ENCODE results near the gene AQP7.
A peak's percentile ranks its signal among the peaks of the same experiment; 100 is the strongest.

AQP7 gene

DNA sequence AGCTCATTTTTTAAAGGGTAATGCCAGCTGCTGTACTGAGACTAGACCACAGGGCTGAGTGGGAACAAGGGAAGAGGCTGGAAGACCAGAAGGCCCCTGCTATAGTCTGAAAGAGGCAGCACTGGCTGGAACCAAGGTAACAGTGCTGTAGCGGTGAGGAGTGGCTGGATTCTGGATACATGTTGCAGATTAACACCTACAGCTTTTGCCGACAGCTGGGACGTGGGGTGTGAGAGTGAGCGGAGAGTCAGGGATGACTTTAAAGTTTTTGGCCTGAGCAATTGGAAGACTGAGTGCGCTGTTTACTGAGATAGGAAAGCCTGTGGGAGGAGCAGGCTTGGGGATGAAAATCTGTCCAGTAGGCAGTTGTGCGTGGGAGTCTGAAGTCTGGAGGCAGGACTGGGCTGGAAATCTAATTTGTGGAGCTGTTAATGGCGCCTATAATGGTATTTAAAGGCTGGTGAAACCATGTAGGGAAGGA, 26.5 kb downstream of the AQP7 start:
- no peak for ATAC-seq
- TF ChIP-seq GLIS3 (CRISPR knock-in tag; IDR thresholded peaks at IDR 0.05) (no peak), ISL1 (CRISPR knock-in tag; IDR thresholded peaks at IDR 0.05) (no peak), ZFP30 (CRISPR knock-in tag; IDR thresholded peaks at IDR 0.05) (no peak), ZC3H10 (CRISPR knock-in tag; IDR thresholded peaks at IDR 0.05) (no peak), TCF4 (CRISPR knock-in tag; IDR thresholded peaks at IDR 0.05; ENCODE audit: borderline replicate concordance) (no peak), OSR1 (CRISPR knock-in tag; IDR thresholded peaks at IDR 0.05) (no peak), ZNF565 (CRISPR knock-in tag; conservative IDR thresholded peaks at IDR 0.05; ENCODE audit: low read depth) (no peak), PATZ1 (CRISPR knock-in tag; IDR thresholded peaks at IDR 0.05; ENCODE audit: borderline replicate concordance) (no peak), RARB (CRISPR knock-in tag; IDR thresholded peaks at IDR 0.05) (no peak), ZNF70 (CRISPR knock-in tag; IDR thresholded peaks at IDR 0.05) (no peak), PPARA (CRISPR knock-in tag; IDR thresholded peaks at IDR 0.05; ENCODE audit: borderline replicate concordance) (no peak), TOX (CRISPR knock-in tag; IDR thresholded peaks at IDR 0.05; ENCODE audit: borderline replicate concordance) (no peak)
- TF ChIP-seq, protein P1, sequence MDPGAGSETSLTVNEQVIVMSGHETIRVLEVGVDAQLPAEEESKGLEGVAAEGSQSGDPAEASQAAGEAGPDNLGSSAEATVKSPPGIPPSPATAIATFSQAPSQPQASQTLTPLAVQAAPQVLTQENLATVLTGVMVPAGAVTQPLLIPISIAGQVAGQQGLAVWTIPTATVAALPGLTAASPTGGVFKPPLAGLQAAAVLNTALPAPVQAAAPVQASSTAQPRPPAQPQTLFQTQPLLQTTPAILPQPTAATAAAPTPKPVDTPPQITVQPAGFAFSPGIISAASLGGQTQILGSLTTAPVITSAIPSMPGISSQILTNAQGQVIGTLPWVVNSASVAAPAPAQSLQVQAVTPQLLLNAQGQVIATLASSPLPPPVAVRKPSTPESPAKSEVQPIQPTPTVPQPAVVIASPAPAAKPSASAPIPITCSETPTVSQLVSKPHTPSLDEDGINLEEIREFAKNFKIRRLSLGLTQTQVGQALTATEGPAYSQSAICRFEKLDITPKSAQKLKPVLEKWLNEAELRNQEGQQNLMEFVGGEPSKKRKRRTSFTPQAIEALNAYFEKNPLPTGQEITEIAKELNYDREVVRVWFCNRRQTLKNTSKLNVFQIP (CRISPR knock-in tag; IDR thresholded peaks at IDR 0.05; ENCODE audit: borderline replicate concordance, low read depth), result no peak
- TF ChIP-seq, protein P2, sequence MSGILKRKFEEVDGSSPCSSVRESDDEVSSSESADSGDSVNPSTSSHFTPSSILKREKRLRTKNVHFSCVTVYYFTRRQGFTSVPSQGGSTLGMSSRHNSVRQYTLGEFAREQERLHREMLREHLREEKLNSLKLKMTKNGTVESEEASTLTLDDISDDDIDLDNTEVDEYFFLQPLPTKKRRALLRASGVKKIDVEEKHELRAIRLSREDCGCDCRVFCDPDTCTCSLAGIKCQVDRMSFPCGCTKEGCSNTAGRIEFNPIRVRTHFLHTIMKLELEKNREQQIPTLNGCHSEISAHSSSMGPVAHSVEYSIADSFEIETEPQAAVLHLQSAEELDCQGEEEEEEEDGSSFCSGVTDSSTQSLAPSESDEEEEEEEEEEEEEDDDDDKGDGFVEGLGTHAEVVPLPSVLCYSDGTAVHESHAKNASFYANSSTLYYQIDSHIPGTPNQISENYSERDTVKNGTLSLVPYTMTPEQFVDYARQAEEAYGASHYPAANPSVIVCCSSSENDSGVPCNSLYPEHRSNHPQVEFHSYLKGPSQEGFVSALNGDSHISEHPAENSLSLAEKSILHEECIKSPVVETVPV (CRISPR knock-in tag; IDR thresholded peaks at IDR 0.05), result no peak

DNA sequence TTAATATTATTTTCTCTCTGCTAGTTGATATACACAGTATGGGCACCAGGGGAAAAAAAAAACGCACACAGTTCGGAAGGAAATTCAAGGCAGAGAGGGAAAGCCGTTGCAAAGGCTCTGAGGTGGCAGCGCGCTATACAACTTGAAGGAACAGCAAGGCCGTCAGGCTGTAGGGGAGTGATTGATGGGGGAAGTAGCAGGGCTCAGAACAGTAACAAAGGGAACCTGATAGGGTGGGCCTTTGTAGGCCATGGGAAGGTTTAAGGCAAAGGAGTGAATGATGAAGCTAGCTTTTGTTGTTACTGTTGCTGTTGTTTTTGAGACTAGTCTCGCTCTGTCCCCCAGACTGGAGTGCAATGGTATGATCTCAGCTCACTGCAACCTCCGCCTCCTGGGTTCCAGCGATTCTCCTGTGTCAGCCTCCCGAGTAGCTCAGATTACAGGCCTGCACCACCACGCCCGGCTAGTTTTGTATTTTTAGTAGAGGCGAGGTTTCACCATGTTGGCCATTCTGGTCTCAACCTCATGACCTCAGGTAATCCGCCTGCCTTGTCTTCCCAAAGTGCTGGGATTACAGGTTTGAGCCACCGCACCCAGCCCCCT, 27.0 kb downstream of the AQP7 start:
- ATAC-seq, result peak; percentile 30; the same call in 2 of the 3 replicates
- TF ChIP-seq ZNF8 (CRISPR knock-in tag; IDR thresholded peaks at IDR 0.05) (no peak), RARB (CRISPR knock-in tag; IDR thresholded peaks at IDR 0.05) (no peak), ZNF70 (CRISPR knock-in tag; IDR thresholded peaks at IDR 0.05) (no peak), CSDC2 (CRISPR knock-in tag; IDR thresholded peaks at IDR 0.05) (no peak), ZNF565 (CRISPR knock-in tag; conservative IDR thresholded peaks at IDR 0.05; ENCODE audit: low read depth) (no peak), SNAI2 (CRISPR knock-in tag; IDR thresholded peaks at IDR 0.05) (no peak), ZFP3 (CRISPR knock-in tag; IDR thresholded peaks at IDR 0.05) (no peak), BACH2 (CRISPR knock-in tag; IDR thresholded peaks at IDR 0.05; ENCODE audit: borderline replicate concordance) (no peak), PPARA (CRISPR knock-in tag; IDR thresholded peaks at IDR 0.05; ENCODE audit: borderline replicate concordance) (no peak), GLIS3 (CRISPR knock-in tag; IDR thresholded peaks at IDR 0.05) (no peak), ZFP30 (CRISPR knock-in tag; IDR thresholded peaks at IDR 0.05) (no peak)
- TF ChIP-seq, protein P2 (CRISPR knock-in tag; IDR thresholded peaks at IDR 0.05), result no peak
- TF ChIP-seq, protein P3, sequence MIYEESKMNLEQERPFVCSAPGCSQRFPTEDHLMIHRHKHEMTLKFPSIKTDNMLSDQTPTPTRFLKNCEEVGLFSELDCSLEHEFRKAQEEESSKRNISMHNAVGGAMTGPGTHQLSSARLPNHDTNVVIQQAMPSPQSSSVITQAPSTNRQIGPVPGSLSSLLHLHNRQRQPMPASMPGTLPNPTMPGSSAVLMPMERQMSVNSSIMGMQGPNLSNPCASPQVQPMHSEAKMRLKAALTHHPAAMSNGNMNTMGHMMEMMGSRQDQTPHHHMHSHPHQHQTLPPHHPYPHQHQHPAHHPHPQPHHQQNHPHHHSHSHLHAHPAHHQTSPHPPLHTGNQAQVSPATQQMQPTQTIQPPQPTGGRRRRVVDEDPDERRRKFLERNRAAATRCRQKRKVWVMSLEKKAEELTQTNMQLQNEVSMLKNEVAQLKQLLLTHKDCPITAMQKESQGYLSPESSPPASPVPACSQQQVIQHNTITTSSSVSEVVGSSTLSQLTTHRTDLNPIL (CRISPR knock-in tag; IDR thresholded peaks at IDR 0.05; ENCODE audit: low read depth), result no peak
- TF ChIP-seq, protein P1 (CRISPR knock-in tag; IDR thresholded peaks at IDR 0.05; ENCODE audit: borderline replicate concordance, low read depth), result no peak
